ENCODE results near the gene MPL. TPM values are rescaled to one million over a fixed set of nuclear protein-coding genes. Genes with fewer than 3 reads are reported as not detected.

MPL gene
- total RNA-seq, 2 donors from 2014 or later: 0.64 to 1.2 TPM

- H3K27me3 Mint-ChIP-seq (ENCODE audit: insufficient read depth): no peaks in the 10 kb centered on the region
- peaks cover 8% of the 10 kb centered on the region for H3K4me1 Mint-ChIP-seq
- no peak overlapping the region for H3K27ac Mint-ChIP-seq
- H3K36me3 Mint-ChIP-seq (ENCODE audit: low read depth): peaks cover 39% of the 10 kb centered on the region
- H3K4me3 Mint-ChIP-seq: no peak overlapping the region
- 93 to 97% methylated on average over 5 to 6 of the region's 6 CpGs for WGBS, 2 experiments (ENCODE audit: insufficient coverage in 1 of 2, insufficient read length in 1 of 2)
- peak overlapping the region; percentile 14 for H3K4me3 ChIP-seq (ENCODE audit: low read length)
- no peaks in the 10 kb centered on the region for H3K27me3 ChIP-seq (ENCODE audit: control insufficient read depth, insufficient read depth, low read length, poor library complexity, severe bottlenecking)
- peaks cover 29% of the 10 kb centered on the region for H3K36me3 ChIP-seq (ENCODE audit: control insufficient read depth, insufficient read depth, low read length)
- H3K4me1 ChIP-seq (ENCODE audit: control insufficient read depth, insufficient read depth, low read length): peaks cover 5% of the 10 kb centered on the region
- H3K9ac ChIP-seq (ENCODE audit: extremely low read depth, low read length, poor library complexity, severe bottlenecking): no peak overlapping the region
- no peaks in the 10 kb centered on the region for H3K9me3 ChIP-seq (ENCODE audit: control insufficient read depth, low read length)
- no peak for DNase-seq
- H3K27ac ChIP-seq (ENCODE audit: low read depth, low read length): no peak overlapping the region
- no peaks in the 10 kb centered on the region for H3K9me3 Mint-ChIP-seq
- TF ChIP-seq CTCF (conservative IDR thresholded peaks at IDR 0.05): no peak
Observed at GRCh38 chr1:43402089-43402865, 64.7 kb downstream of the MPL start.

Small RNAs within 50 kb of the gene (microRNA-seq; reads per million reads assigned to microRNA genes)
- 0.44 reads per million for gene MIR6734 (ENCODE audit: borderline microRNAs expressed)

Other genes with a start within 250 kb of the MPL start
- gene EBNA1BP2, start 165.5 kb upstream of the MPL start, total RNA-seq: 10 to 100 TPM; 50.2 to 51.7 TPM
- gene CFAP57, start 165.5 kb upstream of the MPL start, total RNA-seq: under 1 TPM; 0.82 to 0.90 TPM
- 10 to 100 TPM; 11.7 to 16.6 TPM for gene TMEM125, start 67.8 kb upstream of the MPL start, total RNA-seq
- 10 to 100 TPM in 1 of 2 donors, 1 to 10 TPM in 1; 9.7 to 17.9 TPM for gene C1orf210, start 52.2 kb upstream of the MPL start, total RNA-seq
- under 1 TPM; 0.40 to 0.99 TPM for gene TIE1, start 36.8 kb upstream of the MPL start, total RNA-seq
- gene CDC20, start 21.2 kb downstream of the MPL start, total RNA-seq: 100 to 1,000 TPM; 126 to 149 TPM
- gene ELOVL1, start 30.2 kb downstream of the MPL start, total RNA-seq: 10 to 100 TPM; 24.4 to 28.3 TPM
- 10 to 100 TPM; 16.1 to 18.8 TPM for gene MED8, start 52.0 kb downstream of the MPL start, total RNA-seq
- 10 to 100 TPM; 55.6 to 59.7 TPM for gene SZT2, start 52.1 kb downstream of the MPL start, total RNA-seq
- gene HYI, start 116.1 kb downstream of the MPL start, total RNA-seq: 10 to 100 TPM; 34.4 to 34.8 TPM
- 100 to 1,000 TPM; 203 to 250 TPM for gene PTPRF, start 193.1 kb downstream of the MPL start, total RNA-seq